Measurements from ENCODE around the gene OXCT1.

Gene OXCT1

GRCh38 chr5:41844502-41844901 lies 25.7 kb downstream of the OXCT1 start:
- no peak overlapping the region for H3K27ac ChIP-seq (ENCODE audit: low read depth, low read length)
- no peak overlapping the region for H3K4me3 ChIP-seq (ENCODE audit: low read length)
- H3K9ac ChIP-seq (ENCODE audit: low read depth, low read length), result no peak overlapping the region
- no peaks in the 10 kb centered on the region for H3K9me3 ChIP-seq (ENCODE audit: insufficient read depth, low read depth, low read length)
- no peaks in the 10 kb centered on the region for H3K4me1 ChIP-seq (ENCODE audit: insufficient read depth, low read length)
- 87% methylated on average over 3 of the region's 3 CpGs for WGBS
- H3K36me3 ChIP-seq (ENCODE audit: insufficient read depth, low read length), result peaks cover 16% of the 10 kb centered on the region
- H3K27me3 ChIP-seq (ENCODE audit: insufficient read depth, low read length), result no peaks in the 10 kb centered on the region

- WGBS, result 57% methylated on average over 4 of the region's 6 CpGs
- no peaks in the 10 kb centered on the region for H3K4me1 ChIP-seq (ENCODE audit: insufficient read depth, low read length)
- H3K36me3 ChIP-seq (ENCODE audit: insufficient read depth, low read length), result peaks cover 17% of the 10 kb centered on the region
- H3K9me3 ChIP-seq (ENCODE audit: insufficient read depth, low read depth, low read length), result no peaks in the 10 kb centered on the region
- no peaks in the 10 kb centered on the region for H3K27me3 ChIP-seq (ENCODE audit: insufficient read depth, low read length)
- H3K9ac ChIP-seq (ENCODE audit: low read depth, low read length), result no peak overlapping the region
- no peak overlapping the region for H3K27ac ChIP-seq (ENCODE audit: low read depth, low read length)
- H3K4me3 ChIP-seq (ENCODE audit: low read length), result no peak overlapping the region
Measured at GRCh38 chr5:41843456-41844370, 26.5 kb downstream of the OXCT1 start.

- no peaks in the 10 kb centered on the region for H3K4me1 ChIP-seq (ENCODE audit: insufficient read depth, low read length)
- no peak overlapping the region for H3K9ac ChIP-seq (ENCODE audit: low read depth, low read length)
- peaks cover 21% of the 10 kb centered on the region for H3K36me3 ChIP-seq (ENCODE audit: insufficient read depth, low read length)
- H3K27ac ChIP-seq (ENCODE audit: low read depth, low read length), result no peak overlapping the region
- no peaks in the 10 kb centered on the region for H3K9me3 ChIP-seq (ENCODE audit: insufficient read depth, low read depth, low read length)
- H3K27me3 ChIP-seq (ENCODE audit: insufficient read depth, low read length), result no peaks in the 10 kb centered on the region
- no peak overlapping the region for H3K4me3 ChIP-seq (ENCODE audit: low read length)
Measured at GRCh38 chr5:41842777-41843176, 27.4 kb downstream of the OXCT1 start.

- Histone ChIP-seq H3K36me3 (ENCODE audit: insufficient read depth, low read length) (peaks cover 21% of the 10 kb centered on the region), H3K4me1 (ENCODE audit: insufficient read depth, low read length) (no peaks in the 10 kb centered on the region), H3K27ac (ENCODE audit: low read depth, low read length) (no peak overlapping the region), H3K9me3 (ENCODE audit: insufficient read depth, low read depth, low read length) (no peaks in the 10 kb centered on the region), H3K27me3 (ENCODE audit: insufficient read depth, low read length) (no peaks in the 10 kb centered on the region), H3K4me3 (ENCODE audit: low read length) (no peak overlapping the region), H3K9ac (ENCODE audit: low read depth, low read length) (no peak overlapping the region)
- 96% methylated on average over 2 of the region's 4 CpGs for WGBS
Measured at GRCh38 chr5:41841325-41841724, 28.9 kb downstream of the OXCT1 start.

GRCh38 chr5:41840251-41840650 lies 30.0 kb downstream of the OXCT1 start:
- Histone ChIP-seq H3K4me1 (ENCODE audit: insufficient read depth, low read length) (0 out of 2 replicates have a peak, but pooled peaks cover 7% of the 10 kb centered on the region), H3K4me3 (ENCODE audit: low read length) (no peak overlapping the region), H3K36me3 (ENCODE audit: insufficient read depth, low read length) (peaks cover 21% of the 10 kb centered on the region), H3K27ac (ENCODE audit: low read depth, low read length) (no peak overlapping the region), H3K27me3 (ENCODE audit: insufficient read depth, low read length) (no peaks in the 10 kb centered on the region), H3K9ac (ENCODE audit: low read depth, low read length) (no peak overlapping the region), H3K9me3 (ENCODE audit: insufficient read depth, low read depth, low read length) (no peaks in the 10 kb centered on the region)
- WGBS, result no CpG with 5 or more reads among the region's 1 CpG

- 98% methylated on average over 3 of the region's 3 CpGs for WGBS
- no peaks in the 10 kb centered on the region for H3K9me3 ChIP-seq (ENCODE audit: insufficient read depth, low read depth, low read length)
- H3K36me3 ChIP-seq (ENCODE audit: insufficient read depth, low read length), result peaks cover 25% of the 10 kb centered on the region
- H3K4me1 ChIP-seq (ENCODE audit: insufficient read depth, low read length), result 0 out of 2 replicates have a peak, but pooled peaks cover 7% of the 10 kb centered on the region
- no peak overlapping the region for H3K27ac ChIP-seq (ENCODE audit: low read depth, low read length)
- no peaks in the 10 kb centered on the region for H3K27me3 ChIP-seq (ENCODE audit: insufficient read depth, low read length)
- H3K9ac ChIP-seq (ENCODE audit: low read depth, low read length), result no peak overlapping the region
- H3K4me3 ChIP-seq (ENCODE audit: low read length), result no peak overlapping the region
Measured at GRCh38 chr5:41837793-41838192, 32.4 kb downstream of the OXCT1 start.

GRCh38 chr5:41835645-41836044 lies 34.6 kb downstream of the OXCT1 start:
- Histone ChIP-seq H3K27me3 (ENCODE audit: insufficient read depth, low read length) (no peaks in the 10 kb centered on the region), H3K9me3 (ENCODE audit: insufficient read depth, low read depth, low read length) (no peaks in the 10 kb centered on the region), H3K36me3 (ENCODE audit: insufficient read depth, low read length) (peaks cover 23% of the 10 kb centered on the region), H3K9ac (ENCODE audit: low read depth, low read length) (no peak overlapping the region; the same call in 1 of the 2 replicates), H3K27ac (ENCODE audit: low read depth, low read length) (no peak overlapping the region), H3K4me3 (ENCODE audit: low read length) (no peak overlapping the region), H3K4me1 (ENCODE audit: insufficient read depth, low read length) (0 out of 2 replicates have a peak, but pooled peaks cover 7% of the 10 kb centered on the region)
- 63% methylated on average over 3 of the region's 3 CpGs for WGBS

GRCh38 chr5:41834506-41834905 lies 35.7 kb downstream of the OXCT1 start:
- H3K4me1 ChIP-seq (ENCODE audit: insufficient read depth, low read length), result 0 out of 2 replicates have a peak, but pooled peaks cover 7% of the 10 kb centered on the region
- no CpG with 5 or more reads among the region's 1 CpG for WGBS
- H3K36me3 ChIP-seq (ENCODE audit: insufficient read depth, low read length), result peaks cover 23% of the 10 kb centered on the region
- H3K9ac ChIP-seq (ENCODE audit: low read depth, low read length), result no peak overlapping the region
- no peaks in the 10 kb centered on the region for H3K9me3 ChIP-seq (ENCODE audit: insufficient read depth, low read depth, low read length)
- no peak overlapping the region for H3K27ac ChIP-seq (ENCODE audit: low read depth, low read length)
- H3K27me3 ChIP-seq (ENCODE audit: insufficient read depth, low read length), result no peaks in the 10 kb centered on the region
- no peak overlapping the region for H3K4me3 ChIP-seq (ENCODE audit: low read length)

- Histone ChIP-seq H3K4me1 (ENCODE audit: insufficient read depth, low read length) (0 out of 2 replicates have a peak, but pooled peaks cover 7% of the 10 kb centered on the region), H3K4me3 (ENCODE audit: low read length) (no peak overlapping the region), H3K27me3 (ENCODE audit: insufficient read depth, low read length) (no peaks in the 10 kb centered on the region), H3K36me3 (ENCODE audit: insufficient read depth, low read length) (peaks cover 11% of the 10 kb centered on the region; the same call in 1 of the 2 replicates), H3K9me3 (ENCODE audit: insufficient read depth, low read depth, low read length) (no peaks in the 10 kb centered on the region), H3K9ac (ENCODE audit: low read depth, low read length) (no peak overlapping the region), H3K27ac (ENCODE audit: low read depth, low read length) (no peak overlapping the region)
- WGBS, result 95% methylated on average over 3 of the region's 3 CpGs
Measured at GRCh38 chr5:41832430-41832829, 37.8 kb downstream of the OXCT1 start.

- H3K4me1 ChIP-seq (ENCODE audit: insufficient read depth, low read length), result 0 out of 2 replicates have a peak, but pooled peaks cover 7% of the 10 kb centered on the region
- no peaks in the 10 kb centered on the region for H3K9me3 ChIP-seq (ENCODE audit: insufficient read depth, low read depth, low read length)
- H3K9ac ChIP-seq (ENCODE audit: low read depth, low read length), result no peak overlapping the region
- peaks cover 11% of the 10 kb centered on the region; the same call in 1 of the 2 replicates for H3K36me3 ChIP-seq (ENCODE audit: insufficient read depth, low read length)
- no peaks in the 10 kb centered on the region for H3K27me3 ChIP-seq (ENCODE audit: insufficient read depth, low read length)
- 89% methylated on average over 3 of the region's 3 CpGs for WGBS
- no peak overlapping the region for H3K4me3 ChIP-seq (ENCODE audit: low read length)
- H3K27ac ChIP-seq (ENCODE audit: low read depth, low read length), result no peak overlapping the region
Measured at GRCh38 chr5:41831155-41831554, 39.1 kb downstream of the OXCT1 start.

GRCh38 chr5:41827792-41828191 lies 42.4 kb downstream of the OXCT1 start:
- Histone ChIP-seq H3K9ac (ENCODE audit: low read depth, low read length) (no peak overlapping the region), H3K36me3 (ENCODE audit: insufficient read depth, low read length) (peaks cover 7% of the 10 kb centered on the region; the same call in 1 of the 2 replicates), H3K4me3 (ENCODE audit: low read length) (no peak overlapping the region), H3K27ac (ENCODE audit: low read depth, low read length) (no peak overlapping the region), H3K27me3 (ENCODE audit: insufficient read depth, low read length) (no peaks in the 10 kb centered on the region), H3K4me1 (ENCODE audit: insufficient read depth, low read length) (no peaks in the 10 kb centered on the region), H3K9me3 (ENCODE audit: insufficient read depth, low read depth, low read length) (no peaks in the 10 kb centered on the region)
- 88% methylated on average over 1 of the region's 1 CpG for WGBS

Measured in HUES64 (cell line).